Type B pancreatic cell (in vitro differentiated cells): ENCODE results near the gene PITPNB. TPM values are rescaled to one million over a fixed set of nuclear protein-coding genes. Genes with fewer than 3 reads are reported as not detected.

Experiments used
- DNase-seq: peaks from one replicate; pipeline ENCODE4 v3.0.0; 2021; ENCODE audit warnings: mixed read lengths; ENCODE audit not compliant: unreplicated experiment; ENCODE audit errors: extremely low spot score
- H3K27ac Mint-ChIP-seq: 2 replicates; pipeline ENCODE4 v1.8.0; 2021; ENCODE audit warnings: mild to moderate bottlenecking, mixed read lengths
- H3K27me3 Mint-ChIP-seq: 2 replicates; pipeline ENCODE4 v1.8.0; 2021; ENCODE audit warnings: mixed read lengths
- H3K36me3 Mint-ChIP-seq: 2 replicates; pipeline ENCODE4 v1.8.0; 2021; ENCODE audit warnings: mixed read lengths
- H3K4me1 Mint-ChIP-seq: one replicate; pipeline ENCODE4 v1.8.0; 2021; ENCODE audit warnings: mixed read lengths; ENCODE audit not compliant: unreplicated experiment
- H3K4me3 Mint-ChIP-seq: 2 replicates; pipeline ENCODE4 v1.8.0; 2021; ENCODE audit warnings: mild to moderate bottlenecking, mixed read lengths
- H3K9me3 Mint-ChIP-seq: 2 replicates; pipeline ENCODE4 v1.8.0; 2021; ENCODE audit warnings: mixed read lengths
- long read RNA-seq: library from polyadenylated mRNA; unstranded; transcript quantifications from one replicate; pipeline ENCODE4 v2.0.0, GENCODE V29; 2020
- total RNA-seq: library from RNA; stranded (reverse); gene quantifications from 2 replicates; pipeline ENCODE4 v1.2.1, GENCODE V29; 2021; ENCODE audit warnings: low replicate concordance
- TF ChIP-seq, protein P1 (sequence below): fragments of 200-600 bp; sonication (generic); conservative IDR thresholded peaks from 2 replicates; pipeline ENCODE4 v1.5.0; 2021; ENCODE audit warnings: antibody characterized with exemption, mild to moderate bottlenecking

PITPNB gene
- 64.4 and 73.2 TPM in 2 replicates for total RNA-seq
- long read RNA-seq, partial matches to known transcripts: 5 of 190 reads
- long read RNA-seq, other reads (novel, unspliced or antisense): 182 of 190 reads

DNA sequence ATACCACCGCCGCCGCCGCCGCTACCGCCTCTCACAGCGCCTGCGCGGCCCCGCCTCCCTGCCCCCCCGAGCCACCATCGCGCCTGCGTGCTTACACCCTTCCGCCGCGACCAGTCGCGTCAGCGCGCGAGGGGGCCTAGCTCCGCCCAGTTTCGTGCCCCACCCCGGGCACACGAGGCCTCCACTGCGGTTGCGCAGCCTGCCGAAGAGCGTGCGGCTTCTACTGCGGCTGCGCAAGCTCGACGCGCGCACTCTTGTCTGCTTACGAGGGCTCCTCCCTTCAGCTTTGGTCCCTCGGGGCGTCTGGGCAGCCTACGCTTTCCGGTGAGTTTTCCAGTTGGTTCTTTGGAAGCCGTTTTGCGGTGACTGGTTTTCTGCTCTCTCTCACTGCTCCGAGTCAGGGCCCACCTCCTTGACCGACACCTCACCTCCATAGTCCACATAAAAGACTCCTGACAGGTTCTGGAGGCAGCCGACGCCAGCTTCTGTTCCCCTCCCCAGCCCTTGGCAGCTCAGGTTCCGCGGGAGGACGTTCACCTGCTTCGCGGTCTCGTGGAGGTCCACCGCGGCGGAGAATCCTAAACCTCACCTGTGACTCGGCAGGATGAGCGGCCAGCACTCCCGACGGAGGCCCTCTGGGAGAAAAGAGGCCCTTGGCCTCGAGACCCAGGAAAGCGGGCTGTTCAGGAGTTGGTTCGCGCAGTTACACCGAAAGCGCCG, at the start of gene PITPNB:
PITPNB (minus strand) TSS at position 35 of the 720 bp plus-strand sequence. CDS start 65 bp downstream, outside the sequence.
- Mint-ChIP-seq H3K9me3 (no peaks in the 10 kb centered on the region), H3K27ac (peak within 1 kb of the TSS; percentile 98), H3K36me3 (peaks cover 24% of the 10 kb centered on the region), H3K27me3 (no peaks in the 10 kb centered on the region), H3K4me3 (peak within 1 kb of the TSS; percentile 98), H3K4me1 (peaks cover 50% of the 10 kb centered on the region)
- peak; percentile 100 for DNase-seq
- TF ChIP-seq, protein P1, sequence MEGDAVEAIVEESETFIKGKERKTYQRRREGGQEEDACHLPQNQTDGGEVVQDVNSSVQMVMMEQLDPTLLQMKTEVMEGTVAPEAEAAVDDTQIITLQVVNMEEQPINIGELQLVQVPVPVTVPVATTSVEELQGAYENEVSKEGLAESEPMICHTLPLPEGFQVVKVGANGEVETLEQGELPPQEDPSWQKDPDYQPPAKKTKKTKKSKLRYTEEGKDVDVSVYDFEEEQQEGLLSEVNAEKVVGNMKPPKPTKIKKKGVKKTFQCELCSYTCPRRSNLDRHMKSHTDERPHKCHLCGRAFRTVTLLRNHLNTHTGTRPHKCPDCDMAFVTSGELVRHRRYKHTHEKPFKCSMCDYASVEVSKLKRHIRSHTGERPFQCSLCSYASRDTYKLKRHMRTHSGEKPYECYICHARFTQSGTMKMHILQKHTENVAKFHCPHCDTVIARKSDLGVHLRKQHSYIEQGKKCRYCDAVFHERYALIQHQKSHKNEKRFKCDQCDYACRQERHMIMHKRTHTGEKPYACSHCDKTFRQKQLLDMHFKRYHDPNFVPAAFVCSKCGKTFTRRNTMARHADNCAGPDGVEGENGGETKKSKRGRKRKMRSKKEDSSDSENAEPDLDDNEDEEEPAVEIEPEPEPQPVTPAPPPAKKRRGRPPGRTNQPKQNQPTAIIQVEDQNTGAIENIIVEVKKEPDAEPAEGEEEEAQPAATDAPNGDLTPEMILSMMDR: no peak

DNA sequence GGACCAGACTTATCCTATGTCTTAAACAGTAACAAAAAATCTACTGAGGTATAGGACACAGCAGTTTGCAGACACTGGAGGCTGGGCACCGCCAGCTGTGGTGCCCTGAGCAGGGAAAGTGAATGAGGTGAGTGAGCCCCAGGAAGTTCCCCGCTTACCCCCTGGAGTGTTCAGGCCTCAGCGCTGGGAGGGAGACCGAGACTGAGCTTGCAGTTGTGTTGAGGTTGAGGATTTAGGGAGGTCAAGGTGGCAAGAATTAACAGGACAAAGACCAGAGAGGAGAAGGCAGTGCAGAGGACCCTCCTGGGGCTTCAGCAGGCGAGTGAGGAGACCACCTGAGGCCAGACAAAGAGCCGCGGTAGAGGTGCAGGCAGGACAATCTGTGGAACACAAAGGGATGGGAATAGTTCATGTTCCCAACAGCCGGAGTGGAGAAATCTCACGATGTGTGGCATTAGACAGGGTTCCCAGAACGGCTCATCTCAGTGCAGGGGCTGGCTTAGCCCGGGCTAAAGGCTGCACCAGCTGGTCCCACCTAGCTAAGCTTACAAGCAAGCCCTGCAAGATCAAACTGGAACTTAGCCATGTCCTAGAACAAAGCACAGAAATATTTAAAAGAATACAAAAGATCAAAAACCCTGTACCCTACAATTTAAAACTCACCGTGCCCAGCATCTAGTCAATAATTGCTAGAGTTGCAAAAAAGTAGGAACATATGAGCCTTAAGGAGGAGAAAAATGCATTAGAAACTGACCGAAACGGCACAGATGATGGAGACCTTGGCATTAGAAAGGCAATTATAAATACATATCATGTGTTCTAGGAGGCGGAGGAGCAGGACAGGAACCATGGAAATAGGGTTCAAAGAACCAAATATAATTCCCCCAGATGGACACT, 47.4 kb upstream of the PITPNB start:
- H3K27ac Mint-ChIP-seq: no peak overlapping the region

DNA sequence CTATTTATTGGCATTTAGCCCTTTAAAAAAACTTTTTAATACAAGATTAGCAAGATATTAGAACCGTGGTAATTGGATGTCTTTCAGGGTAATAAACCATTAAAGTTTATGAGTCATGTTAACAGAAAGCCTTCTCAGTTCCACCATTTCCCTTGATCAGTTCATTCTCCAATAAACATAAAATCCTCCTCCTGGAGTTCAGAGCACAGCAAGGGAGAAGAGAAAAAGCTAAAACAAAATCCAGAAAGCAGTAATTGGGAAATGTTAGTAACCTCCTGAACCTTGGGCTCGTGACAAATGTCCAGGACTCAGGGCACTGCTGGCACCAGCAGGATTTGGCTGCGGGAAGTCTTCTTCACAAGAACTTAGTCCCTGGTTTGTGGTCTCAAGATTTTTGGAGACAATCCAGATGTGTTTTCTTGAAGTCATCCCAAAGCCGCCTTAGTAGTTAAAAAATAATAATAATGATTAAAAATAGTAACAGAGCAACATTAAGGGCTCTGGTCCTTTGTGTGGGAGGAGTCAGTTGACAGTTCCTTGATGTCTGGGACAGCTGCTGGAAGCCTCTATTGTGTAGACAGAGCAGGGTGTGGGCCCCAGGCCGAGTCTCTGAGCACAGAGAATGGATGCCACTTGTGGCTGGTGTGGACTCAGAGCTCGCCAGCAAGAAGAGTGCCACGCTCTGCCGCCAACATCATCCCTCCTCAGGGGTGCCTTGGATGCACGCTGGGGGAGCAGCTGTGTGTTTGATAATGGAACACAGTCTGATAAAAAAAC, 43.4 kb upstream of the PITPNB start:
- peaks cover 11% of the 10 kb centered on the region for H3K36me3 Mint-ChIP-seq
- TF ChIP-seq, protein P1: no peak
- no peak overlapping the region for H3K4me3 Mint-ChIP-seq
- H3K27me3 Mint-ChIP-seq: no peaks in the 10 kb centered on the region
- H3K27ac Mint-ChIP-seq: no peak overlapping the region
- no peaks in the 10 kb centered on the region for H3K9me3 Mint-ChIP-seq
- H3K4me1 Mint-ChIP-seq: peaks cover 20% of the 10 kb centered on the region
- no peak for DNase-seq

More for the DNA sequence above, 47.4 kb upstream of the PITPNB start:
- TF ChIP-seq, protein P1: no peak
- Mint-ChIP-seq H3K4me1 (peaks cover 5% of the 10 kb centered on the region), H3K9me3 (no peaks in the 10 kb centered on the region), H3K36me3 (peaks cover 19% of the 10 kb centered on the region), H3K27me3 (no peaks in the 10 kb centered on the region), H3K4me3 (no peak overlapping the region)
- DNase-seq: no peak

DNA sequence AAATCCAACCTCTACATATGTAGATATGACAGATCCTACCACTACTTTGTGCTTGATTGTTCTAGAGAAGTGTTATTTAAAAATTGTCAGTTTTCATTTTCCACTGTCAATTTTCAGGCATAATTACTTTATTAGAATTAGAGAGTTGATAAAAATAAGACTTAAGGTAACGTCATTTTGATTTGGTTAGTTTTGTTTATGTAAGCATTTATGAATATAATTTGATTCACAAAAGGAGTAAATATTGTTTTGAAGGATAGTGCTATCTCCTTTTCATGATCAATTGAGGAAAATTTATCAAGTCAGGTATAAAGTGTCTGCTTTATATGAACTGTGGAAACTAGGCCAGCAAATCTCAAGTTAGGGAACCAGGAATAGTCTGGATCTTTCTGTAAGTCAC, 42.6 kb upstream of the PITPNB start:
- no peaks in the 10 kb centered on the region for H3K27me3 Mint-ChIP-seq
- H3K27ac Mint-ChIP-seq: no peak overlapping the region
- TF ChIP-seq, protein P1: no peak
- no peak overlapping the region for H3K4me3 Mint-ChIP-seq
- peaks cover 20% of the 10 kb centered on the region for H3K4me1 Mint-ChIP-seq
- no peaks in the 10 kb centered on the region for H3K9me3 Mint-ChIP-seq
- H3K36me3 Mint-ChIP-seq: peaks cover 11% of the 10 kb centered on the region
- no peak for DNase-seq

DNA sequence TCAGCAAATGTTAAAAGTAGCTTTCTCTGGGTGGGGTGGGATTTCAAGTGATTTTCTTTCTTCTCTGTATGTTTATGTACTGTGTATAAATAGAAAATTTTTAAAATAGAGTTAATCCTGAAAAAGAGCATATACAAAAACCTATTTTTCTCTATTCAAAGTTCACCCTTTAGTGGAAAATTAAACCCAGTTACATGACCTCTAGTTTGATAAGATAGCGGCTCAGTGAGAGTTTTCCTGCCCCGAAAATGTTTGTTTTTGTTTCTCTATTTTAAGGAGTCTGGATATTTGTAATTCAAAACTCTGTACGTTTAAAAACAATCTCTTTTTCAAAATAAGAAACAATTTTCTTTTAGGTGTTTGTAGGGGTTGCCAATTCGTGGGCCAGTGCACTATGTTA, 42.1 kb upstream of the PITPNB start:
- Mint-ChIP-seq H3K27ac (no peak overlapping the region), H3K36me3 (peaks cover 11% of the 10 kb centered on the region)
- TF ChIP-seq, protein P1: no peak

More for the DNA sequence above, 42.1 kb upstream of the PITPNB start:
- no peaks in the 10 kb centered on the region for H3K27me3 Mint-ChIP-seq
- no peak for DNase-seq
- no peak overlapping the region for H3K4me3 Mint-ChIP-seq
- peaks cover 20% of the 10 kb centered on the region for H3K4me1 Mint-ChIP-seq
- H3K9me3 Mint-ChIP-seq: no peaks in the 10 kb centered on the region
